Neural cell (in vitro differentiated cells): Measurements from ENCODE around the gene IKBKG. TPM values are rescaled to one million over a fixed set of nuclear protein-coding genes. Genes with fewer than 3 reads are reported as not detected.

Experiments used
- H2AFZ ChIP-seq: fragments of 200-600, 300-800 bp; sonication (generic), shearing (Covaris generic); 2 replicates; pipeline ENCODE4 v1.6.0; 2014; ENCODE audit warnings: low read depth, mild to moderate bottlenecking, antibody characterized with exemption, low read length, moderate library complexity
- H3F3A ChIP-seq: fragments of 200-600 bp; shearing (Covaris generic); 2 replicates; pipeline ENCODE4 v1.6.1; 2016; ENCODE audit warnings: mild to moderate bottlenecking, moderate library complexity, mixed read lengths, antibody characterized with exemption, low read length; ENCODE audit not compliant: insufficient read depth, poor library complexity, severe bottlenecking
- H3K27ac ChIP-seq: fragments of 200-600, 300-800 bp; sonication (generic), shearing (Covaris generic); 2 replicates; pipeline ENCODE4 v1.5.1; 2014; ENCODE audit warnings: mild to moderate bottlenecking, low read length, moderate library complexity
- H3K27me3 ChIP-seq: fragments of 300-800, 200-600 bp; sonication (generic), shearing (Covaris generic); 2 replicates; pipeline ENCODE4 v1.6.0; 2014; ENCODE audit warnings: mild to moderate bottlenecking, low read depth, low read length, moderate library complexity; ENCODE audit not compliant: insufficient read depth
- H3K36me3 ChIP-seq: fragments of 300-800, 200-600 bp; sonication (generic), shearing (Covaris generic); 2 replicates; pipeline ENCODE4 v1.5.1; 2014; ENCODE audit warnings: mild to moderate bottlenecking, antibody characterized with exemption, low read length, moderate library complexity; ENCODE audit not compliant: insufficient read depth
- H3K4me2 ChIP-seq: fragments of 300-800, 200-600 bp; sonication (generic), shearing (Covaris generic); 2 replicates; pipeline ENCODE4 v1.6.0; 2014; ENCODE audit warnings: mild to moderate bottlenecking, low read length
- H3K4me3 ChIP-seq: fragments of 300-800, 200-600 bp; sonication (generic), shearing (Covaris generic); 2 replicates; pipeline ENCODE4 v1.5.1; 2014; ENCODE audit warnings: mild to moderate bottlenecking, low read length, moderate library complexity
- H3K79me2 ChIP-seq: fragments of 200-600 bp; shearing (Covaris generic); replicated peaks from 2 replicates; pipeline ENCODE4 v1.6.0; 2014; ENCODE audit warnings: mild to moderate bottlenecking, low read length, moderate library complexity; ENCODE audit not compliant: insufficient read depth
- H3K9ac ChIP-seq: fragments of 300-800, 200-600 bp; sonication (generic), shearing (Covaris generic); 2 replicates; pipeline ENCODE4 v1.6.1; 2016; ENCODE audit warnings: mild to moderate bottlenecking, low read length, mixed read lengths
- H3K9me2 ChIP-seq: fragments of 200-600 bp; shearing (Covaris generic); 2 replicates; pipeline ENCODE4 v1.6.1; 2016; ENCODE audit warnings: mild to moderate bottlenecking, low read length, mixed read lengths; ENCODE audit not compliant: insufficient read depth
- H3K9me3 ChIP-seq: fragments of 200-600, 300-800 bp; sonication (generic), shearing (Covaris generic); 2 replicates; pipeline ENCODE4 v1.6.1; 2016; ENCODE audit warnings: mild to moderate bottlenecking, mixed run types, low read length, moderate library complexity, mixed read lengths
- H4K20me1 ChIP-seq: fragments of 200-600 bp; shearing (Covaris generic); 2 replicates; pipeline ENCODE4 v1.6.1; 2016; ENCODE audit warnings: mild to moderate bottlenecking, mixed run types; ENCODE audit not compliant: insufficient read depth
- CTCF ChIP-seq: fragments of 450-650 bp; IDR thresholded peaks from 2 replicates; pipeline ENCODE4 v1.5.1; 2014; ENCODE audit warnings: antibody characterized with exemption, mild to moderate bottlenecking, moderate library complexity; ENCODE audit not compliant: poor library complexity, severe bottlenecking
- EP300 ChIP-seq: fragments of 450-650 bp; conservative IDR thresholded peaks from 2 replicates; pipeline ENCODE4 v1.6.1; 2014; ENCODE audit warnings: antibody characterized with exemption, mild to moderate bottlenecking, moderate library complexity; ENCODE audit not compliant: poor library complexity, severe bottlenecking
- EZH2 ChIP-seq: fragments of 200-600, 300-800 bp; shearing (Covaris generic), sonication (generic); IDR thresholded peaks from 2 replicates; pipeline ENCODE4 v1.6.1; 2014; ENCODE audit warnings: antibody characterized with exemption, low read length, borderline replicate concordance, mild to moderate bottlenecking; ENCODE audit not compliant: insufficient read depth, poor library complexity, severe bottlenecking
- MXI1 ChIP-seq: fragments of 450-650 bp; conservative IDR thresholded peaks from 2 replicates; pipeline ENCODE4 v1.6.1; 2014; ENCODE audit warnings: antibody characterized with exemption, mild to moderate bottlenecking; ENCODE audit not compliant: poor library complexity, severe bottlenecking
- POLR2AphosphoS5 ChIP-seq: IDR thresholded peaks from 2 replicates; pipeline ENCODE4 v1.6.1; 2012
- RAD21 ChIP-seq: fragments of 450-650 bp; conservative IDR thresholded peaks from 2 replicates; pipeline ENCODE4 v1.6.1; 2014; ENCODE audit warnings: antibody characterized with exemption, mild to moderate bottlenecking, moderate library complexity
- REST ChIP-seq: IDR thresholded peaks from 2 replicates; pipeline ENCODE4 v1.6.1; 2012; ENCODE audit warnings: borderline replicate concordance
- SMC3 ChIP-seq: fragments of 450-650 bp; conservative IDR thresholded peaks from 2 replicates; pipeline ENCODE4 v1.6.1; 2014; ENCODE audit warnings: antibody characterized with exemption, mild to moderate bottlenecking, moderate library complexity; ENCODE audit not compliant: poor library complexity
- TAF1 ChIP-seq: IDR thresholded peaks from 2 replicates; pipeline ENCODE4 v1.6.1; 2012; ENCODE audit warnings: low read depth
- polyA plus RNA-seq: library from polyadenylated mRNA; depleted of rRNA; stranded (reverse); fragments of >200 nt; gene quantifications from 2 replicates; pipeline ENCODE4 v1.2.3, GENCODE V29; 2014

IKBKG gene
- polyA plus RNA-seq, 1 donor from 2014 or later: 37.7 TPM

GRCh38 chrX:154600759-154601374 lies 53.4 kb downstream of the IKBKG start:
- Histone ChIP-seq H3K36me3 (no peaks in the 10 kb centered on the region), H3K27ac (no peak overlapping the region), H3K9me3 (no peaks in the 10 kb centered on the region), H3K4me3 (no peak overlapping the region), H3K9me2 (no peaks in the 10 kb centered on the region), H3K79me2 (no peaks in the 10 kb centered on the region), H2AFZ (no peak overlapping the region), H3K9ac (no peak overlapping the region), H4K20me1 (no peaks in the 10 kb centered on the region), H3K4me2 (no peak overlapping the region), H3K27me3 (no peaks in the 10 kb centered on the region), H3F3A (no peaks in the 10 kb centered on the region)
- TF ChIP-seq CTCF: no peak
- TF ChIP-seq EP300: no peak
- no peak for TF ChIP-seq RAD21
- no peak for TF ChIP-seq EZH2

- H3K9me3 ChIP-seq: no peaks in the 10 kb centered on the region
- H3K79me2 ChIP-seq: no peaks in the 10 kb centered on the region
- no peak overlapping the region for H3K4me2 ChIP-seq
- no peaks in the 10 kb centered on the region for H3K36me3 ChIP-seq
- H3K9me2 ChIP-seq: no peaks in the 10 kb centered on the region
- TF ChIP-seq SMC3 (no peak), RAD21 (no peak), TAF1 (no peak), POLR2AphosphoS5 (no peak), EZH2 (no peak), EP300 (no peak), CTCF (no peak), REST (no peak), MXI1 (no peak)
- H3K27me3 ChIP-seq: no peaks in the 10 kb centered on the region
- no peak overlapping the region for H3K9ac ChIP-seq
- no peaks in the 10 kb centered on the region for H3F3A ChIP-seq
- H2AFZ ChIP-seq: no peak overlapping the region
- no peak overlapping the region for H3K27ac ChIP-seq
- H3K4me3 ChIP-seq: no peak overlapping the region
- H4K20me1 ChIP-seq: no peaks in the 10 kb centered on the region
Measured at GRCh38 chrX:154602226-154602625, 54.8 kb downstream of the IKBKG start.
